Tibial nerve (tissue), 3 donors: ENCODE measurements around the gene RHOG.

ENCODE experiments used
- POLR2A ChIP-seq, 2 donors: fragments of 450-650 bp; IDR thresholded peaks; one replicate each; pipeline ENCODE4 v1.6.1; 2017; ENCODE audit warnings: antibody characterized with exemption in 2 of 2, mild to moderate bottlenecking in 2 of 2, moderate library complexity in 2 of 2
- TF ChIP-seq, protein P1 (sequence below), 5 experiments: fragments of 200-600 bp in 3 of 5; fragments of 450-650 bp in 2 of 5; sonication (generic) in 3 of 5; IDR thresholded peaks; one replicate each; pipeline ENCODE4 v1.5.1; 2016 to 2019; ENCODE audit warnings: antibody characterized with exemption in 5 of 5, mild to moderate bottlenecking in 3 of 5, moderate library complexity in 2 of 5

DNA sequence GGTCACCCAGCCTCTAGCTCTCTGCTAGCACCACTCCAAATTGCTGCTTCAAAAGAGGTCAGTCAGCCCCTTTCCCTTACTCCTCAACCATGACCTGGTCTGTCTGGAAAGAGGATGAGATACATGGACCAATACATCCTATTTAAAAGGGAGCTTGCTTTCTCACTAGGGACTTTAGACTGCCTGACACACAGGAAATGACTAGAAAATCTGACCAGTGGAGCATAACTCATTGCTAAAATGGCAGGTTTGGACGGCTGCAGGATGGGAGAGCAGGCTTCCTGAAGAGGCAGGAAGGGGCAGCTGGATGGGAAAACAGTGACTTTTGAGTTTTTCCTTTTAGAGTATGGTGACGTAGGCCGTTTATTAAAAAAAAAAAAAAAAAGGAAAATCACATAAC, 40.0 kb upstream of the RHOG start:
- TF ChIP-seq, protein P1, sequence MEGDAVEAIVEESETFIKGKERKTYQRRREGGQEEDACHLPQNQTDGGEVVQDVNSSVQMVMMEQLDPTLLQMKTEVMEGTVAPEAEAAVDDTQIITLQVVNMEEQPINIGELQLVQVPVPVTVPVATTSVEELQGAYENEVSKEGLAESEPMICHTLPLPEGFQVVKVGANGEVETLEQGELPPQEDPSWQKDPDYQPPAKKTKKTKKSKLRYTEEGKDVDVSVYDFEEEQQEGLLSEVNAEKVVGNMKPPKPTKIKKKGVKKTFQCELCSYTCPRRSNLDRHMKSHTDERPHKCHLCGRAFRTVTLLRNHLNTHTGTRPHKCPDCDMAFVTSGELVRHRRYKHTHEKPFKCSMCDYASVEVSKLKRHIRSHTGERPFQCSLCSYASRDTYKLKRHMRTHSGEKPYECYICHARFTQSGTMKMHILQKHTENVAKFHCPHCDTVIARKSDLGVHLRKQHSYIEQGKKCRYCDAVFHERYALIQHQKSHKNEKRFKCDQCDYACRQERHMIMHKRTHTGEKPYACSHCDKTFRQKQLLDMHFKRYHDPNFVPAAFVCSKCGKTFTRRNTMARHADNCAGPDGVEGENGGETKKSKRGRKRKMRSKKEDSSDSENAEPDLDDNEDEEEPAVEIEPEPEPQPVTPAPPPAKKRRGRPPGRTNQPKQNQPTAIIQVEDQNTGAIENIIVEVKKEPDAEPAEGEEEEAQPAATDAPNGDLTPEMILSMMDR (IDR thresholded peaks at IDR 0.05): no peak
- no peak for TF ChIP-seq POLR2A (IDR thresholded peaks at IDR 0.05)
